Heart left ventricle (tissue), 16 donors: Measurements from ENCODE around the gene NUP214. TPM values are rescaled to one million over a fixed set of nuclear protein-coding genes. Genes with fewer than 3 reads are reported as not detected.
A peak's percentile ranks its signal among the peaks of the same experiment; 100 is the strongest.
"Not testable (repeated sequence)": the region's sequence is repeated elsewhere in the genome, so short reads cannot be mapped to it uniquely, and the experiment has no call there.

Source experiments
- ATAC-seq, 4 donors: fragments of 200-7000 bp; cut with Tn5 transposase; one replicate each; pipeline ENCODE4 v1.9.1; 2020 to 2022; ENCODE audit warnings: moderate library complexity in 4 of 4, mild to moderate bottlenecking in 3 of 4, moderate number of reproducible peaks in 1 of 4
- DNase-seq, 5 donors: peaks; one replicate each; pipeline ENCODE4 v3.0.0-alpha.2; 2020
- H3K27ac ChIP-seq, 12 donors: fragments of 200-600 bp; sonication (generic) in 4 of 12; one replicate each; pipeline versions ENCODE4 v1.5.0 to v1.8.0; 2016 to 2022; ENCODE audit warnings: mild to moderate bottlenecking in 2 of 12
- H3K27me3 ChIP-seq, 9 donors: fragments of 200-600 bp; sonication (generic) in 2 of 9; one replicate each; pipeline versions ENCODE4 v1.5.1 to v1.8.0; 2016 to 2022; ENCODE audit warnings: mild to moderate bottlenecking in 3 of 9
- H3K36me3 ChIP-seq, 9 donors: fragments of 200-600 bp; sonication (generic) in 2 of 9; one replicate each; pipeline versions ENCODE4 v1.5.0 to v1.8.0; 2018 to 2022; ENCODE audit warnings: mild to moderate bottlenecking in 2 of 9
- H3K4me1 ChIP-seq, 12 donors: fragments of 200-600 bp; sonication (generic) in 4 of 12; one replicate each; pipeline versions ENCODE4 v1.5.0 to v1.8.0; 2016 to 2022; ENCODE audit warnings: mild to moderate bottlenecking in 3 of 12
- H3K4me3 ChIP-seq, 12 donors: fragments of 200-600 bp; sonication (generic) in 4 of 12; one replicate each; pipeline versions ENCODE4 v1.5.0 to v1.8.0; 2017 to 2022; ENCODE audit warnings: mild to moderate bottlenecking in 9 of 12, moderate library complexity in 4 of 12
- H3K9me3 ChIP-seq, 12 donors: fragments of 200-600 bp; sonication (generic) in 4 of 12; one replicate each; pipeline versions ENCODE4 v1.5.0 to v1.8.0; 2016 to 2022; ENCODE audit warnings: mild to moderate bottlenecking in 1 of 12
- POLR2A ChIP-seq, 2 donors: fragments of 450-650 bp; IDR thresholded peaks; one replicate each; pipeline ENCODE4 v1.6.1; 2017; ENCODE audit warnings: antibody characterized with exemption in 2 of 2, mild to moderate bottlenecking in 2 of 2, moderate library complexity in 2 of 2
- WGBS, 4 donors: extraction: QIAGEN DNeasy Blood & Tissue Kit in 2 of 4; methylation state at CpG; one replicate each; pipeline versions ENCODE4 v1.1.5 to v1.1.7; 2013 to 2018; 5-methylcytosine and 5-hydroxymethylcytosine counted together
- intact Hi-C, 10 donors: fragments of 100-400 bp; cut with DNase I; formaldehyde crosslinking; loops; one replicate each; pipeline versions ENCODE4 v1.11.1 to v1.14.2; 2022
- polyA plus RNA-seq, 2 donors: library from polyadenylated mRNA; stranded (reverse); fragments of 200-250 nt; gene quantifications; one replicate each; pipeline ENCODE4 v1.2.3, GENCODE V29; 2013
- total RNA-seq, 9 donors: library from RNA; depleted of rRNA in 2 of 9; stranded (reverse); fragments of >200 nt in 2 of 9; fragmentation: NEBNext Ultra II Directional in 3 of 9; extraction: Animal tissue kit (Norgen Biotek cat#: 25700) in 3 of 9; gene quantifications; one replicate each; pipeline versions ENCODE4 v1.1.0 to v1.2.4, GENCODE V29; 2016 to 2023
- TF ChIP-seq, protein P1 (sequence below), 12 donors: fragments of 200-600 bp; sonication (generic) in 4 of 12; IDR thresholded peaks; one replicate each; pipeline versions ENCODE4 v1.5.0 to v1.8.0; 2018 to 2022; ENCODE audit warnings: antibody characterized with exemption in 12 of 12, mild to moderate bottlenecking in 5 of 12
- donor health status: ischemic (EF 13 %, LVEDD 7.1; RV severe dilation, severe dysfunction).
- donor health status: healthy with polysubstance abuse.
- donor health status: DM: no; HTN: yes; CAD: no.
- donor health status: DM: no; HTN: no; CAD: no.
- donor health status: ischemic (EF 25% LVEDD 6.9; RV normal size, moderate dysfunction).
- donor health status: ischemic (EF 25% LVEDD 5.7; RV mildly dilated, moderate dysfunction).
- donor health status: healthy.
- donor health status: DM: yes; HTN: yes; CAD: no.
- donor health status: ischemic (EF 35%, LVEDD 5.7; RV mildly dilated, moderate dysfunction).
- donor health status: nonischemic (EF 11% LVEDD 7.7; RV severe dilation, severe dysfunction).
- donor health status: DM: yes; HTN: yes; CAD: no.
- donor health status: PGD.
- donor health status: ischemic (EF 29% LVEDD 5.4; RV normal size, mild dysfunction).
- donor health status: nonischemic (EF 23%, LVEDD 6.1; RV moderate dilation, normal function).

Gene NUP214
- total and polyA plus RNA-seq, 11 donors, result 13.7 to 45.1 (median 23.6) TPM

DNA sequence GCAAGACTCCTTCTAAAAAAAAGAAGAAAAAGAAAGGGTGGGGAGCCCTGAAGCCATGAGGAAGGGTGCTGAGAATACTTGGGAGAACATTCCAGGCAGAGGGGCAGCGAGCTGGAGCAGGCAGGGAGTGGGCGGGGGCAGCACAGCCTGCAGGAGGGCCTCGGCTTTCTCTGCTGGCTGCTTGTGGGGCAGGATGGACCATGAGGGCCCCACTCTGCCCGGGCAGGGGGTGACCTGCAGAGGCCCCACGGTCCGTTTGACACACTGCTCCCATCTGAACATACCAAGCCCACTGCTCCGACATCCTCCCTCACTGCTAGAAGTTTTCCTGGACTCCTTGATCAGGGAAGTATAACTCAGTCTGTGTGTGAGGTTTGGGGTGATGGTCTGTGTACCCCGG lies 11.7 kb upstream of the NUP214 start:
- WGBS, 4 donors, result 90 to 93% (median 91%) methylated on average over 7 to 8 of the region's 8 CpGs
- H3K27ac ChIP-seq, result peak overlapping the region in 2 of 12 donors; percentile 33 to 43

DNA sequence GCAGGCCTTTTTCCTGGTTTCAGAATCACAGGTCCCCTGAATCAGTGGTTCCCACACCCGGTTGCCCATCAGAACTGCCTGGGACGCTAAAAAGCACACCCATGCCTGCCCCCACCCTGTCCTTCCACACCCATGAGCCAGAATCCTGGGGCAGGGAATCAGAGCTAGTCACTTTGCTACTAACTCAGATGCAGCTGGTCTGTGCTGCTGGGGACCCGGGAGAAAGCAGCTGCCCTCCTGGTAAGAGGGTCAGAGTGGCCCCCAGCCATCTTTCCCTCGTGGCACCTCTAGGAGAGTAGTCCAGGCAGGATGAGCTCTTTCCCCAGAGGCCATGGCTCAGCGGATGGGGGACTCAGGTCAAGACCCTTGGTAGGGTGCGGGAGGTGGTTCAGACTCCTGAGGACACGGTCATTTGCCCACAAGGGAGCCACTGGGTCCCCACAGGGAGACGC lies 11.3 kb upstream of the NUP214 start:
- peaks cover 0 to 34% (median 10%) of the 10 kb centered on the region in 12 donors for H3K4me1 ChIP-seq
- no peaks in the 10 kb centered on the region for H3K9me3 ChIP-seq
- ATAC-seq (no peak), DNase-seq (no peak)
- H3K36me3 ChIP-seq, result peaks cover 0 to 25% (median 0%) of the 10 kb centered on the region in 9 donors
- no peaks in the 10 kb centered on the region for H3K27me3 ChIP-seq
- intact Hi-C loops, result no loop called here
- H3K27ac ChIP-seq, result peak overlapping the region in 2 of 12 donors; percentile 33 to 43
- TF ChIP-seq, protein P1, sequence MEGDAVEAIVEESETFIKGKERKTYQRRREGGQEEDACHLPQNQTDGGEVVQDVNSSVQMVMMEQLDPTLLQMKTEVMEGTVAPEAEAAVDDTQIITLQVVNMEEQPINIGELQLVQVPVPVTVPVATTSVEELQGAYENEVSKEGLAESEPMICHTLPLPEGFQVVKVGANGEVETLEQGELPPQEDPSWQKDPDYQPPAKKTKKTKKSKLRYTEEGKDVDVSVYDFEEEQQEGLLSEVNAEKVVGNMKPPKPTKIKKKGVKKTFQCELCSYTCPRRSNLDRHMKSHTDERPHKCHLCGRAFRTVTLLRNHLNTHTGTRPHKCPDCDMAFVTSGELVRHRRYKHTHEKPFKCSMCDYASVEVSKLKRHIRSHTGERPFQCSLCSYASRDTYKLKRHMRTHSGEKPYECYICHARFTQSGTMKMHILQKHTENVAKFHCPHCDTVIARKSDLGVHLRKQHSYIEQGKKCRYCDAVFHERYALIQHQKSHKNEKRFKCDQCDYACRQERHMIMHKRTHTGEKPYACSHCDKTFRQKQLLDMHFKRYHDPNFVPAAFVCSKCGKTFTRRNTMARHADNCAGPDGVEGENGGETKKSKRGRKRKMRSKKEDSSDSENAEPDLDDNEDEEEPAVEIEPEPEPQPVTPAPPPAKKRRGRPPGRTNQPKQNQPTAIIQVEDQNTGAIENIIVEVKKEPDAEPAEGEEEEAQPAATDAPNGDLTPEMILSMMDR (IDR thresholded peaks at IDR 0.05), result no peak
- no peak for TF ChIP-seq POLR2A (IDR thresholded peaks at IDR 0.05)
- WGBS, 4 donors, result 83 to 87% (median 85%) methylated on average over 8 of the region's 8 CpGs
- no peak overlapping the region for H3K4me3 ChIP-seq

More for the DNA sequence above, 11.7 kb upstream of the NUP214 start:
- Histone ChIP-seq H3K4me3 (no peak overlapping the region), H3K27me3 (no peaks in the 10 kb centered on the region), H3K4me1 (peaks cover 0 to 33% (median 10%) of the 10 kb centered on the region in 12 donors), H3K9me3 (no peaks in the 10 kb centered on the region), H3K36me3 (peaks cover 0 to 20% (median 0%) of the 10 kb centered on the region in 9 donors)
- no peak for DNase-seq
- ATAC-seq, result no peak
- intact Hi-C loops, result no loop called here
- TF ChIP-seq, protein P1 (IDR thresholded peaks at IDR 0.05), result no peak
- no peak for TF ChIP-seq POLR2A (IDR thresholded peaks at IDR 0.05)

DNA sequence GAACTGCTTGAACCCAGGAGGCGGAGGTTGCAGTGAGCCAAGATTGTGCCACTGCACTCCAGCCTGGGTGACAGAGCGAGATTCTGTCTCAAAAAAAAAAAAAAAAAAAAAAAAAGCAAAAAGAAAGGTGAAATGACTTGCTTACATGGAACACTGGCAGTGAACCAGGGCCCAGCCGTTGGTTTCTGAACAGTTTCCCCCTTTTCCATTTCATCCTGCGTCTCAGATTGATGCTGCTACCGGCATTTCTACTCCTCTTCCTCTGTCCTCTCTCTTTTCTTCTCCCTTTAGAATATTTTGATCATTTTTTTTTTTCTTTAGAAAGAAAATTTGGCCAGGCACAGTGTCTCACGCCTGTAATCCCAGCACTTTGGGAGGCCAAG lies 10.0 kb upstream of the NUP214 start:
- H3K27me3 ChIP-seq, H3K9me3 ChIP-seq, intact Hi-C loops, ATAC-seq, DNase-seq, H3K4me3 ChIP-seq: not testable (repeated sequence)
- WGBS, 4 donors, result 91 to 95% (median 93%) methylated on average over 6 of the region's 6 CpGs
- H3K36me3 ChIP-seq, result peaks cover 0 to 35% (median 7%) of the 10 kb centered on the region in 9 donors
- peak overlapping the region in 2 of 12 donors; percentile 65 to 88 for H3K27ac ChIP-seq
- peaks cover 0 to 34% (median 10%) of the 10 kb centered on the region in 12 donors for H3K4me1 ChIP-seq

DNA sequence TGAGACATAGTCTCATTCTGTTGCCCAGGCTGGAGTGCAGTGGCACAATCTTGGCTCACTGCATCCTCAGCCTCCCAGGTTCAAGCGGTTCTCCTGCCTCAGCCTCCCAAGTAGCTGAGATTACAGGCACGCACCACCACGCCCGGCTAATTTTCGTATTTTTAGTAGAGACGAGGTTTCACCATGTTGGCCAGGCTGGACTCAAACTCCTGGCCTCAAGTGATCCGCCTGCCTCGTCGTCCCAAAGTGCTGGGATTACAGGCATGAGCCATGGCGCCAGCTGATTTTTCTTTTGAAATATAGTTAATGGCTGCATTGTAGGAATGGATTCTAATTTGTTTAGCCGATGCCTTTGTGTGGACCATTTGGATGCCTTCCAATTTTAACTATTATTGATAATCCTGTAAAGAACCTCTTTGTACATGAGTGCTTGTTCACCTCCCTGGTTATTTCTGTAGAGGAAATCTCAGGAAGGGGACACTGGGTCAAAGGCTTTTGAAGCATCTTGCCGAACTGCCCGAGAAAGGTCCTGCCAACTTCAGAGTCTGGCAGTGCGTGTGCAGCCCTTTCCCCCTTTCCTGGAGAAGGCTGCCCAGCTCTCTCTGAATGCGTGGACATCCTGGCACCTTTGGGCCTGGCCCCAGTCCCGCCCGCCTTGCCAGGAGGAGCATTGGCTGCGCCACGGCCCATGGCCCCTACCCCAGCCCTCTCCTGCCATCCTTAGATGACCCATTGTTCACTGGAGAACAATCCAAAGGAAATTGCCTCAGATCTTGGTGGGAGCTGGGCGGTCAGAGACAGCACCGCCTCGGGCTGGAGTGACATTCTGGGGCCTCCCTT lies 8.9 kb upstream of the NUP214 start:
- Histone ChIP-seq H3K27me3 (no peaks in the 10 kb centered on the region), H3K4me1 (peaks cover 0 to 34% (median 10%) of the 10 kb centered on the region in 12 donors), H3K27ac (peak overlapping the region; percentile 24 to 89 (median 76)), H3K9me3 (no peaks in the 10 kb centered on the region), H3K4me3 (no peak overlapping the region), H3K36me3 (peaks cover 0 to 45% (median 17%) of the 10 kb centered on the region in 9 donors)
- WGBS, 4 donors, result 68 to 76% (median 71%) methylated on average over 22 of the region's 22 CpGs
- peak; percentile 67 to 92 (median 82) for ATAC-seq
- intact Hi-C loops, result no loop called here
- TF ChIP-seq, protein P1 (IDR thresholded peaks at IDR 0.05), result no peak
- no peak for TF ChIP-seq POLR2A (IDR thresholded peaks at IDR 0.05)
- DNase-seq, result peak in 3 of 5 donors; percentile 45 to 70 (median 59)
